BJ (cell line): ENCODE results near the gene UBLCP1. TPM values are rescaled to one million over a fixed set of nuclear protein-coding genes. Genes with fewer than 3 reads are reported as not detected.

Source experiments
- CTCF ChIA-PET: fragments of 350-600 bp; formaldehyde crosslinking; extraction: SDS; loops from one replicate; lab custom pipeline; 2021; ENCODE audit warnings: antibody characterized with exemption, inconsistent platforms; lab: Yijun Ruan, JAX
- POLR2A ChIA-PET: fragments of 300-600 bp; sonication (Branson Sonifier 250); formaldehyde crosslinking; extraction: SDS; loops from one replicate; lab custom pipeline; 2021; ENCODE audit warnings: antibody characterized with exemption; lab: Charles Lee
- DNase-seq: peaks from one replicate; pipeline ENCODE4 v3.0.0-alpha.2; 2011; ENCODE audit warnings: low read depth
- H3K27me3 ChIP-seq: 2 replicates; pipeline ENCODE4 v1.6.0; 2011; ENCODE audit warnings: low read length; ENCODE audit not compliant: control insufficient read depth, insufficient read depth
- H3K36me3 ChIP-seq: 2 replicates; pipeline ENCODE4 v1.5.1; 2011; ENCODE audit warnings: low read length; ENCODE audit not compliant: control insufficient read depth, insufficient read depth
- H3K4me3 ChIP-seq: 2 replicates; pipeline ENCODE4 v1.5.1; 2011; ENCODE audit warnings: low read depth, mild to moderate bottlenecking, control low read depth, low read length
- CTCF ChIP-seq: IDR thresholded peaks from 2 replicates; pipeline ENCODE4 v1.5.1; 2011; ENCODE audit warnings: low read depth, mild to moderate bottlenecking, control low read depth, inconsistent platforms, low read length, moderate library complexity; ENCODE audit not compliant: insufficient read depth
- polyA minus RNA-seq: library from RNA; depleted of rRNA, polyadenylated mRNA; stranded (reverse); fragments of >200 nt; gene quantifications from 2 replicates; pipeline ENCODE4 v1.2.3, GENCODE V29; 2011; rRNA and poly(A)+ RNA removed
- polyA plus RNA-seq: library from polyadenylated mRNA; depleted of rRNA; stranded (reverse); fragments of >200 nt; gene quantifications from 2 replicates; pipeline ENCODE4 v1.2.3, GENCODE V29; 2011; rRNA removed

The UBLCP1 gene, protein sequence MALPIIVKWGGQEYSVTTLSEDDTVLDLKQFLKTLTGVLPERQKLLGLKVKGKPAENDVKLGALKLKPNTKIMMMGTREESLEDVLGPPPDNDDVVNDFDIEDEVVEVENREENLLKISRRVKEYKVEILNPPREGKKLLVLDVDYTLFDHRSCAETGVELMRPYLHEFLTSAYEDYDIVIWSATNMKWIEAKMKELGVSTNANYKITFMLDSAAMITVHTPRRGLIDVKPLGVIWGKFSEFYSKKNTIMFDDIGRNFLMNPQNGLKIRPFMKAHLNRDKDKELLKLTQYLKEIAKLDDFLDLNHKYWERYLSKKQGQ
- 8.8 and 20.8 TPM in 2 replicates for polyA plus RNA-seq
- polyA minus RNA-seq = 1.8 and 2.8 TPM in 2 replicates

- POLR2A ChIA-PET = no interaction called here
- CTCF ChIA-PET = interaction anchor here (1.4 kb wide), 1 partner anchor 106 kb away, joined by 3 read pairs; no protein-coding TSS in a partner anchor
Measured at GRCh38 chr5:159262859-159263568, at the start of gene UBLCP1. Gene UBLCP1, plus strand, starts transcription at chr5:159263290. Its CDS starts 5,626 bp downstream, at chr5:159268916.

GRCh38 chr5:159214486-159215271 lies 48.4 kb upstream of the UBLCP1 start:
- ChIA-PET POLR2A (no interaction called here), CTCF (interaction anchor here (0.6 to 0.9 kb wide), 2 partner anchors 117 to 705 kb away, joined by 3 read pairs; no protein-coding TSS in a partner anchor)
- Histone ChIP-seq H3K4me3 (no peak overlapping the region), H3K36me3 (no peaks in the 10 kb centered on the region), H3K27me3 (no peaks in the 10 kb centered on the region)
- TF ChIP-seq CTCF = no peak
- no peak for DNase-seq

More at GRCh38 chr5:159262859-159263568, at the start of gene UBLCP1:
- no peak for TF ChIP-seq CTCF
- Histone ChIP-seq H3K4me3 (peak within 1 kb of the TSS; percentile 63), H3K27me3 (no peaks in the 10 kb centered on the region), H3K36me3 (no peaks in the 10 kb centered on the region)
- peak; percentile 21 for DNase-seq

GRCh38 chr5:159215886-159216285 lies 47.2 kb upstream of the UBLCP1 start:
- ChIA-PET POLR2A (no interaction called here), CTCF (interaction anchor here (2.0 kb wide), 1 partner anchor 10 kb away, joined by 6 read pairs; no protein-coding TSS in a partner anchor)
- no peak for TF ChIP-seq CTCF
- no peak overlapping the region for H3K4me3 ChIP-seq
- no peaks in the 10 kb centered on the region for H3K36me3 ChIP-seq
- H3K27me3 ChIP-seq = no peaks in the 10 kb centered on the region
- no peak for DNase-seq

GRCh38 chr5:159216454-159216853 lies 46.6 kb upstream of the UBLCP1 start:
- DNase-seq = no peak
- POLR2A ChIA-PET = no interaction called here
- CTCF ChIA-PET = interaction anchor here (1.0 to 2.0 kb wide), 2 partner anchors 9 to 11 kb away, joined by 3 to 6 read pairs; no protein-coding TSS in a partner anchor

More at GRCh38 chr5:159216454-159216853, 46.6 kb upstream of the UBLCP1 start:
- H3K36me3 ChIP-seq = no peaks in the 10 kb centered on the region
- no peaks in the 10 kb centered on the region for H3K27me3 ChIP-seq
- H3K4me3 ChIP-seq = no peak overlapping the region
- no peak for TF ChIP-seq CTCF
